HT-29 (cell line): ENCODE results near the gene WLS. TPM values are rescaled to one million over a fixed set of nuclear protein-coding genes. Genes with fewer than 3 reads are reported as not detected.

Experiments used
- DNase-seq: peaks from one replicate; pipeline ENCODE4 v3.0.0-alpha.2; 2015; ENCODE audit warnings: low spot score
- total RNA-seq: library from RNA; depleted of rRNA; stranded (reverse); fragments of >200 nt; shearing (Covaris generic); gene quantifications from 2 replicates; pipeline ENCODE4 v1.2.3, GENCODE V29; 2014

Gene WLS
- total RNA-seq, 1 experiment from 2014 or later, result 29.0 TPM

- no peak for DNase-seq
These were observed 96.1 kb downstream of the WLS start for GRCh38 chr1:68136187-68136586.

GRCh38 chr1:68132426-68133130 is 99.7 kb downstream of the WLS start:
- DNase-seq, result no peak

GRCh38 chr1:68131261-68131660 is 101.1 kb downstream of the WLS start:
- DNase-seq, result no peak

GRCh38 chr1:68129536-68130250 is 102.6 kb downstream of the WLS start:
- no peak for DNase-seq

GRCh38 chr1:68128820-68129219 is 103.5 kb downstream of the WLS start:
- no peak for DNase-seq

GRCh38 chr1:68128157-68128556 is 104.2 kb downstream of the WLS start:
- peak; percentile 44 for DNase-seq

- DNase-seq, result no peak
These were observed 110.8 kb downstream of the WLS start for GRCh38 chr1:68121536-68121935.

- DNase-seq, result peak; percentile 87
These were observed 112.1 kb downstream of the WLS start for GRCh38 chr1:68120136-68120791.

- no peak for DNase-seq
These were observed 112.9 kb downstream of the WLS start for GRCh38 chr1:68119445-68119844.

GRCh38 chr1:68117416-68117815 is 114.9 kb downstream of the WLS start:
- no peak for DNase-seq

- peak; percentile 71 for DNase-seq
These were observed 115.6 kb downstream of the WLS start for GRCh38 chr1:68116643-68117235.

GRCh38 chr1:68115308-68115707 is 117.0 kb downstream of the WLS start:
- DNase-seq, result no peak

GRCh38 chr1:68113966-68114365 is 118.4 kb downstream of the WLS start:
- DNase-seq, result no peak

GRCh38 chr1:68112835-68113243 is 119.5 kb downstream of the WLS start:
- DNase-seq, result no peak

GRCh38 chr1:68111519-68112436 is 120.5 kb downstream of the WLS start:
- peak; percentile 69 for DNase-seq

- DNase-seq, result no peak
These were observed 124.6 kb downstream of the WLS start for GRCh38 chr1:68107771-68108170.

- DNase-seq, result no peak
These were observed 128.3 kb downstream of the WLS start for GRCh38 chr1:68103884-68104554.

- DNase-seq, result no peak
These were observed 129.2 kb downstream of the WLS start for GRCh38 chr1:68103011-68103545.

GRCh38 chr1:68101829-68102228 is 130.5 kb downstream of the WLS start:
- no peak for DNase-seq

- DNase-seq, result no peak
These were observed 131.8 kb downstream of the WLS start for GRCh38 chr1:68100571-68100970.
